ENCODE measurements around the gene PPP2R3A. TPM values are rescaled to one million over a fixed set of nuclear protein-coding genes. Genes with fewer than 3 reads are reported as not detected.

Gene PPP2R3A
- total RNA-seq, 1 donor from 2014 or later: 19.3 TPM

GRCh38 chr3:136197159-136197793 is 231.7 kb downstream of the PPP2R3A start:
- no peak for TF ChIP-seq CTCF (IDR thresholded peaks at IDR 0.05; ENCODE audit: unreplicated experiment)
- Mint-ChIP-seq H3K9me3 (ENCODE audit: unreplicated experiment) (no peaks in the 10 kb centered on the region), H3K4me3 (ENCODE audit: unreplicated experiment) (peak overlapping the region; percentile 99), H3K4me1 (ENCODE audit: unreplicated experiment) (peaks cover 32% of the 10 kb centered on the region), H3K27me3 (ENCODE audit: unreplicated experiment) (peaks cover 20% of the 10 kb centered on the region), H3K27ac (ENCODE audit: unreplicated experiment) (peak overlapping the region; percentile 98), H3K36me3 (ENCODE audit: low read depth, unreplicated experiment) (peaks cover 19% of the 10 kb centered on the region)
- DNase-seq (ENCODE audit: low spot score): no peak

Other genes starting within 250 kb of the PPP2R3A start
- gene MSL2, start 230.6 kb downstream of the PPP2R3A start, total RNA-seq (ENCODE audit: unreplicated experiment): 44.7 TPM